ENCODE data around the gene RPS6KA2. TPM values are rescaled to one million over a fixed set of nuclear protein-coding genes. Genes with fewer than 3 reads are reported as not detected.

RPS6KA2 gene
- total and polyA plus RNA-seq, 4 experiments from 2014 or later, result 1.1 to 10.6 (median 6.6) TPM

- no peak overlapping the region for H3K4me3 Mint-ChIP-seq
- H3K27me3 ChIP-seq (ENCODE audit: insufficient read depth, low read length), result no peaks in the 10 kb centered on the region
- H3K4me1 ChIP-seq (ENCODE audit: insufficient read depth, low read length), result no peaks in the 10 kb centered on the region
- H3K27me3 Mint-ChIP-seq, result peaks cover 0 to 2% of the 10 kb centered on the region in 2 donors
- no peaks in the 10 kb centered on the region for H3K36me3 ChIP-seq (ENCODE audit: insufficient read depth, low read length)
- H3K9me3 Mint-ChIP-seq, result no peaks in the 10 kb centered on the region
- CTCF ChIA-PET (ENCODE audit: partially characterized antibody), result no interaction called here
- H3K36me3 Mint-ChIP-seq, result peaks cover 0 to 11% of the 10 kb centered on the region in 2 donors
- intact Hi-C loops (cut with micrococcal nuclease), result no loop called here
- no peaks in the 10 kb centered on the region for H3K9me3 ChIP-seq (ENCODE audit: control insufficient read depth in 1 of 2, low read length in 2 of 2)
- no peak overlapping the region for H3K4me3 ChIP-seq (ENCODE audit: low read length in 2 of 2)
- no peak for DNase-seq
- POLR2A ChIA-PET (ENCODE audit: partially characterized antibody), result no interaction called here
- H3K27ac Mint-ChIP-seq, result peak overlapping the region in 1 of 7 donors; percentile 5
- H3K27ac ChIP-seq (ENCODE audit: low read depth, low read length), result no peak overlapping the region
- peaks cover 0 to 3% (median under 1%) of the 10 kb centered on the region in 4 donors for H3K4me1 Mint-ChIP-seq
Observed at GRCh38 chr6:166599205-166599604, 27.8 kb downstream of the RPS6KA2 start.

DNA sequence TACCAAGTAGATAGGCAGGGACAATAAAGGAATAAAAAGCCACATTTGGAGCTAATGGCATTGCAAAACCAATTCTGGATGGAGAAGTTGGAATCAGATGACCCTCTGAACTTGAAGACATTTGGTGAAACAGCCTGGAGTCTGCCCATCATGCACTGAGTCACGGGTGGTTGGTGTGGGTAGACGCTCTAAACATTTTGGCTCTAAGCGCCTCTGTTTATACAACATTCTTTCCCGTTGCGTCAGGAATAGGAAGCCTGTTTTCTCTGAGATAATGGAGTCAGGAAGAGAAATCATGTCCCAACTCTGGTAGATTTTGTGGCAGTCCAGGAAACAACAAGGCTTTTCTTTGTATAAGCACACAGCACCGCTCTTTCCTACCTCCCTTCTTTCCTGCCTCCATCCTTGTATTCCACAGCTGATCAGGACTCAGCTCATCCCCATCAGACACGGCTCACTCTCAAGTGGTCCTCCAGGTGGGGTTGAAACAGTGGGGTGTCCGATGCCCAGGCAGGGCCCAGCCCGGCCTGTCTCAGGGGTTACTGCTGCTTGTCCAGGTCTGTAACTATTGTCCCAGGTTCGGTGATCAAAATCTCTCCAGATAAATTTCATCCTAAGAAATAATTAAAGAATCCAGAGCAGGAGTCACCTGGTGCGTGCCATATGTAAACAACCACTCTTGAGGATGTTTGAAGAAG is 28.5 kb downstream of the RPS6KA2 start:
- no peaks in the 10 kb centered on the region for H3K27me3 ChIP-seq (ENCODE audit: insufficient read depth, low read length)
- H3K27me3 Mint-ChIP-seq, result peaks cover 0 to 2% of the 10 kb centered on the region in 2 donors
- H3K4me1 ChIP-seq (ENCODE audit: insufficient read depth, low read length), result no peaks in the 10 kb centered on the region
- POLR2A ChIA-PET (ENCODE audit: partially characterized antibody), result no interaction called here
- H3K27ac ChIP-seq (ENCODE audit: low read depth, low read length), result no peak overlapping the region
- CTCF ChIA-PET (ENCODE audit: partially characterized antibody), result no interaction called here
- H3K27ac Mint-ChIP-seq, result no peak overlapping the region
- no peaks in the 10 kb centered on the region for H3K9me3 ChIP-seq (ENCODE audit: control insufficient read depth in 1 of 2, low read length in 2 of 2)
- intact Hi-C loops (cut with micrococcal nuclease), result no loop called here
- H3K4me3 Mint-ChIP-seq, result no peak overlapping the region
- DNase-seq, result no peak
- peaks cover 0 to 11% of the 10 kb centered on the region in 2 donors for H3K36me3 Mint-ChIP-seq
- H3K4me3 ChIP-seq (ENCODE audit: low read length in 2 of 2), result no peak overlapping the region
- no peaks in the 10 kb centered on the region for H3K36me3 ChIP-seq (ENCODE audit: insufficient read depth, low read length)
- peaks cover 0 to 3% (median under 1%) of the 10 kb centered on the region in 4 donors for H3K4me1 Mint-ChIP-seq
- no peaks in the 10 kb centered on the region for H3K9me3 Mint-ChIP-seq

- no peak for DNase-seq
- H3K27ac Mint-ChIP-seq, result no peak overlapping the region
- peaks cover 0 to 11% of the 10 kb centered on the region in 2 donors for H3K36me3 Mint-ChIP-seq
- H3K4me1 Mint-ChIP-seq, result peaks cover 0 to 3% (median under 1%) of the 10 kb centered on the region in 4 donors
- Histone ChIP-seq H3K9me3 (ENCODE audit: control insufficient read depth in 1 of 2, low read length in 2 of 2) (no peaks in the 10 kb centered on the region), H3K4me1 (ENCODE audit: insufficient read depth, low read length) (no peaks in the 10 kb centered on the region), H3K27me3 (ENCODE audit: insufficient read depth, low read length) (no peaks in the 10 kb centered on the region), H3K36me3 (ENCODE audit: insufficient read depth, low read length) (no peaks in the 10 kb centered on the region), H3K27ac (ENCODE audit: low read depth, low read length) (no peak overlapping the region), H3K4me3 (ENCODE audit: low read length in 2 of 2) (no peak overlapping the region)
- no peaks in the 10 kb centered on the region for H3K9me3 Mint-ChIP-seq
- H3K27me3 Mint-ChIP-seq, result peaks cover 0 to 2% of the 10 kb centered on the region in 2 donors
- intact Hi-C loops (cut with micrococcal nuclease), result no loop called here
- ChIA-PET POLR2A (ENCODE audit: partially characterized antibody) (no interaction called here), CTCF (ENCODE audit: partially characterized antibody) (no interaction called here)
- no peak overlapping the region for H3K4me3 Mint-ChIP-seq
Observed at GRCh38 chr6:166597711-166598440, 29.2 kb downstream of the RPS6KA2 start.

GRCh38 chr6:166596776-166597507 is 30.1 kb downstream of the RPS6KA2 start:
- Histone ChIP-seq H3K9me3 (ENCODE audit: control insufficient read depth in 1 of 2, low read length in 2 of 2) (no peaks in the 10 kb centered on the region), H3K27ac (ENCODE audit: low read depth, low read length) (no peak overlapping the region), H3K27me3 (ENCODE audit: insufficient read depth, low read length) (no peaks in the 10 kb centered on the region), H3K4me1 (ENCODE audit: insufficient read depth, low read length) (no peaks in the 10 kb centered on the region), H3K4me3 (ENCODE audit: low read length in 2 of 2) (no peak overlapping the region), H3K36me3 (ENCODE audit: insufficient read depth, low read length) (no peaks in the 10 kb centered on the region)
- H3K27ac Mint-ChIP-seq, result no peak overlapping the region
- peaks cover 0 to 11% of the 10 kb centered on the region in 2 donors for H3K36me3 Mint-ChIP-seq
- CTCF ChIA-PET (ENCODE audit: partially characterized antibody), result no interaction called here
- DNase-seq, result no peak
- POLR2A ChIA-PET (ENCODE audit: partially characterized antibody), result no interaction called here
- H3K4me1 Mint-ChIP-seq, result peaks cover 0 to 3% (median under 1%) of the 10 kb centered on the region in 4 donors
- H3K9me3 Mint-ChIP-seq, result no peaks in the 10 kb centered on the region
- intact Hi-C loops (cut with micrococcal nuclease), result no loop called here
- H3K27me3 Mint-ChIP-seq, result peaks cover 0 to 2% of the 10 kb centered on the region in 2 donors
- no peak overlapping the region for H3K4me3 Mint-ChIP-seq

- Histone ChIP-seq H3K4me1 (ENCODE audit: insufficient read depth, low read length) (no peaks in the 10 kb centered on the region), H3K27me3 (ENCODE audit: insufficient read depth, low read length) (no peaks in the 10 kb centered on the region), H3K4me3 (ENCODE audit: low read length in 2 of 2) (no peak overlapping the region), H3K9me3 (ENCODE audit: control insufficient read depth in 1 of 2, low read length in 2 of 2) (no peaks in the 10 kb centered on the region), H3K36me3 (ENCODE audit: insufficient read depth, low read length) (no peaks in the 10 kb centered on the region), H3K27ac (ENCODE audit: low read depth, low read length) (no peak overlapping the region)
- H3K36me3 Mint-ChIP-seq, result peaks cover 0 to 11% of the 10 kb centered on the region in 2 donors
- no peaks in the 10 kb centered on the region for H3K9me3 Mint-ChIP-seq
- CTCF ChIA-PET (ENCODE audit: partially characterized antibody), result no interaction called here
- H3K4me1 Mint-ChIP-seq, result peaks cover 0 to 2% (median under 1%) of the 10 kb centered on the region in 4 donors
- no peak for DNase-seq
- no peak overlapping the region for H3K4me3 Mint-ChIP-seq
- POLR2A ChIA-PET (ENCODE audit: partially characterized antibody), result no interaction called here
- H3K27ac Mint-ChIP-seq, result no peak overlapping the region
- intact Hi-C loops (cut with micrococcal nuclease), result no loop called here
- peaks cover 0 to 2% of the 10 kb centered on the region in 2 donors for H3K27me3 Mint-ChIP-seq
Observed at GRCh38 chr6:166595949-166596348, 31.1 kb downstream of the RPS6KA2 start.

DNA sequence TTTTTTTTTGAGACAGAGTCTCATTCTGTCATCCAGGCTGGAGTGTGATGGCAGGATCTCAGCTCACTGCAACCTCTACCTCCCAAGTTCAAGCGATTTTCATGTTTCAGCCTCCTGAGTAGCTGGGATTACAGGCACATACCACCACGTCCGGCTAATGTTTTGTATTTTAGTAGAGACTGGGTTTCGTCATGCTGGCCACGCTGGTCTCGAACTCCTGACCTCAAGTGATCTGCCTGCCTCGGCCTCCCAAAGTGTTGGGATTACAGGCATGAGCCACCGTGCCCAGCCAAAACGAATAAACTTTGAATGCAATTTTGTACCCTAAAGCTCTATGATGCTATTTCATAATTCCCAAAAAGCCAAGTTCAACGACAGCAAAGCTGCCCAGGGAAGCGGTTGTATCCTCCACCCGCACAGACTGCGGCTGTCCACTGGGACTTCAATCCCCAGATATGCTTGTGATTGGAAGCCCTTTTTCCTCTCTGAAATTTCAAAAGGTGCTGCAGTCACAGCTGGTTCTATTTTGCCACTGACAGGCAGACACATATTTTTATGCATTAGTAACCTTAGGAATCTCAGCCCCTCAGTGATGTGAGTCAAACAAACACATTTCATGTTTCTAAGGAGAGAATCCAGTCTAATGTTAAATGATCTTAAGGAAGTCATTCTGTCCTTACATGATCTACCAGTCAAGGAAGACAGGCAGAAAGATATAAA is 31.8 kb downstream of the RPS6KA2 start:
- DNase-seq, result no peak
- H3K36me3 Mint-ChIP-seq, result peaks cover 0 to 11% of the 10 kb centered on the region in 2 donors
- Histone ChIP-seq H3K9me3 (ENCODE audit: control insufficient read depth in 1 of 2, low read length in 2 of 2) (no peaks in the 10 kb centered on the region), H3K27ac (ENCODE audit: low read depth, low read length) (no peak overlapping the region), H3K27me3 (ENCODE audit: insufficient read depth, low read length) (no peaks in the 10 kb centered on the region), H3K4me1 (ENCODE audit: insufficient read depth, low read length) (no peaks in the 10 kb centered on the region), H3K36me3 (ENCODE audit: insufficient read depth, low read length) (no peaks in the 10 kb centered on the region), H3K4me3 (ENCODE audit: low read length in 2 of 2) (no peak overlapping the region)
- H3K27ac Mint-ChIP-seq, result peak overlapping the region in 1 of 7 donors; percentile 30
- no peaks in the 10 kb centered on the region for H3K4me1 Mint-ChIP-seq
- CTCF ChIA-PET (ENCODE audit: partially characterized antibody), result no interaction called here
- POLR2A ChIA-PET (ENCODE audit: partially characterized antibody), result no interaction called here
- no peaks in the 10 kb centered on the region for H3K9me3 Mint-ChIP-seq
- H3K27me3 Mint-ChIP-seq, result peaks cover 0 to 3% of the 10 kb centered on the region in 2 donors
- intact Hi-C loops (cut with micrococcal nuclease), result no loop called here
- H3K4me3 Mint-ChIP-seq, result peak overlapping the region in 1 of 8 donors; percentile 9

DNA sequence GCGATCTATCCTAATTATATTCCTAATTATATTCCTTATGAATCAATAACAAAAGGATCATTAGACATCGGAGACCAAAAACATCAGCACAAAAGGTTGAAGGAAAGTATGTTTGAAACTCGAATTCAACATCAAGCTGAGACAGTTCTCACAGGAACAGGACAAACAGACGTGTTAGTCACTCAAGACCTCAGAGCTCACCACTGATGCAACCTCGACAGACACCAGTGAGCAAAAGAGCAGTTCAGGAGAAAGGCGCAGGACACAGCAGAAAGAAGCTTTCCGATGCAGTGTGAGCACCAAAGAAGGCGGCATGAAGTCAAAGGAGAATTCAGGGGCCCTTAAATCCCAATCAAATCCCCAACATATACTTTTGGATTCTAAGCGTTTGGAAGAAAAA is 34.2 kb downstream of the RPS6KA2 start:
- ChIA-PET CTCF (ENCODE audit: partially characterized antibody) (no interaction called here), POLR2A (ENCODE audit: partially characterized antibody) (no interaction called here)
- H3K4me3 ChIP-seq (ENCODE audit: low read length in 2 of 2), result no peak overlapping the region
- no peaks in the 10 kb centered on the region for H3K4me1 ChIP-seq (ENCODE audit: insufficient read depth, low read length)
- H3K9me3 ChIP-seq (ENCODE audit: control insufficient read depth in 1 of 2, low read length in 2 of 2), result no peaks in the 10 kb centered on the region
- Mint-ChIP-seq H3K4me3 (no peak overlapping the region), H3K9me3 (no peaks in the 10 kb centered on the region), H3K27me3 (peaks cover 0 to 3% of the 10 kb centered on the region in 2 donors), H3K36me3 (peaks cover 0 to 7% of the 10 kb centered on the region in 2 donors), H3K27ac (peak overlapping the region in 1 of 7 donors; percentile 36), H3K4me1 (peaks cover 0 to 1% (median 0%) of the 10 kb centered on the region in 4 donors)
- no peak overlapping the region for H3K27ac ChIP-seq (ENCODE audit: low read depth, low read length)
- no peaks in the 10 kb centered on the region for H3K36me3 ChIP-seq (ENCODE audit: insufficient read depth, low read length)
- no peak for DNase-seq
- intact Hi-C loops (cut with micrococcal nuclease), result no loop called here
- no peaks in the 10 kb centered on the region for H3K27me3 ChIP-seq (ENCODE audit: insufficient read depth, low read length)

Measured in CD4-positive, alpha-beta memory T cell (primary cell).